Renal cortical epithelial cell (primary cell): ENCODE measurements around the gene SMIM5. TPM values are rescaled to one million over a fixed set of nuclear protein-coding genes. Genes with fewer than 3 reads are reported as not detected.
A peak's percentile ranks its signal among the peaks of the same experiment; 100 is the strongest.
"Not testable (repeated sequence)": the region's sequence is repeated elsewhere in the genome, so short reads cannot be mapped to it uniquely, and the experiment has no call there.

Experiments used
- DNase-seq: peaks from one replicate; pipeline ENCODE4 v3.0.0-alpha.2; 2011; ENCODE audit warnings: low read depth
- total RNA-seq: library from RNA; depleted of rRNA; stranded (reverse); fragments of >200 nt; gene quantifications from 2 replicates; pipeline ENCODE4 v1.2.3, GENCODE V29; 2014

Gene SMIM5
- total RNA-seq, 1 donor from 2014 or later: 0.20 TPM

DNA sequence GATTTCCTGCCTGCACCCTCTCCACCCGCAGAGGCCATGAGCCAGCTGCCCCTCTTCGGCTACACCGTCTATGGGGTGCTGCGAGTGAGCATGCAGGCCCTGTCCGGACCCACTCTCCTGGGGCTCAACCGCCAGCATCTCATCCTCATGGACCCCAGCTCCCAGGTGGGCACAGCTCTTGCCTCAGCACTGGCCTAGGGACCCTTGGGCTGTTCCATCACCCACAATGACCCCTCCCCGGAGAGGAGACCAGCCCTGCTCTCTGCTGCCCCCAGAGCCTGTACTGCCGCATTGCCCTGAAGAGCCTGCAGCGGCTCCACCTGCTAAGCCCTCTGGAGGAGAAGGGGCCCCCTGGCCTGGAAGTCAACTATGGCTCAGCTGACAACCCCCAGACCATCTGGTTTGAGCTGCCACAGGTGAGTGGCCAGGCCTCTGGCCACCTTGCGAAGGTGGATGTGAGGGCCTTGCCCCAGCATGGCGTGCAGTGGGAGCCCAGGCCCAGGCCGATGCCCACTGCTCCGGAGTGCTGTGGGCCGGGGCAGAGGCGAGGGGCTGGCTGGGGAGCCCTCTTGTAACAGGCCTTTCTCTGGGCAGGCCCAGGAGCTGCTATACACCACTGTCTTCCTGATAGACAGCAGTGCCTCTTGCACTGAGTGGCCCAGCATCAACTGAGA, 7.3 kb upstream of the SMIM5 start:
- no peak for DNase-seq

DNA sequence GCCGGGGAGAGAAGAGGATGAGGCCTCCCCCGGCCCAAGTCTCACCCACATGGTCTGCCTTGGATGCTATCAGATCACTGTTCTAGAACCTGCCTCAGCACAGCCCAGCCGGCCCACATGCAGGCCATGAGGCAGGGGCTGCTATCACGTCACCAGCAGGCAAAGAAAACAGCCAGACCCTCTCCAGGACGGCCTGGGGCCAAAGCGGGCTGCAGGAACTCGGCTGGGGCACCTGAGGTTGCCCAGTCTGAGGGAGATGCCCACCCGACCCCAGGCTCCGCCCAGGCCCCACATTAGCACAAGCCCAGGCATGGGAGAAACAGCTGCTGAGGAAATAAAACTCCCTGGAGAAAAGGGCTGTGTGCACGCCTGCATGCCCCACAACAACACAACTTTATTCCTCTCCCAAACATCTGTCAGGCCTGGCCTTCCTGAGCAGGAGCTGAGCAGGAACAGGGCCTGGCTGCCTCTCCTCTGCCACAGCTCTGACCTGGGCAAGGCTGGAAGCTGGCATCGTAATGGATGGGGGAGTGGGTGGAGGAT, 6.7 kb upstream of the SMIM5 start:
- no peak for DNase-seq

DNA sequence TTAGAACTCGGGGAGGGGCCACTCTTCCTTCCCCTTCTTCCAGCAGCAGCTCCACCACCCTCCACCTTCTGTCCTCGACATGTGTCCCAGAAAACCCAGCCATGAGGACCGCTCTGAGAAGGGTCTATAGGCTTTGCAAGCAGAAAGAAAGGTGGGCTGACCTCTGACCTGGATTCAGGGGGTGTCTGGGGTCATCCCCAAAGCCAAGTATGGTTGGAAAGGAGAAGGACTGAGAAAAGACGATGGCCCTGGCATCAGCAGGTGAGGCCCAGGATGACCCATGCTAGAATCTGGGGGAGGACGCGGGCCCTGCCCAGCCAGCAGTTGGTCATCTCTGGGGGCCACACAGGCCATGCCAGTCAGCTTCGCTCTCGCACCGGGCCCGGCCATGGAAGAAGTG, 6.1 kb upstream of the SMIM5 start:
- no peak for DNase-seq

DNA sequence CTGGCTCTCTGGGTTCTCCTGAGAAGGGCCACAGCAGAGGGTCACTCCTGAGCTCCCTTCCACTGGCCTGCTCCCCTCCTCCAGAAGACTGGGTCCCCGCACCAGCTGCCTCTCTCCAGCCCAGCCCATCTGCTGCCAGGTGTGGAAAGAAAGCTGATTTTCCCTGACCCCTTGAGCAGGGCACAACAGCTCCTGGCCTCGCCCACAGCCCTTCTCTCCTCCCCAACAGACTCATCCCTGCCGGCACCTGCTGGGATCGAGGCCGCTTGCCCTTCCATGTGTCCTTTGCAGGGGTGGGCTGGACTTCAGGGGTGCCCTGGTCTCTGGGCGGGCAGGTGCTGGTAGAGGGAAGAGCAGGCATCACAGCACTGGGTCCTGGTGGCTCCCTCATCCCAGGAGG, 4.8 kb upstream of the SMIM5 start:
- no peak for DNase-seq

DNA sequence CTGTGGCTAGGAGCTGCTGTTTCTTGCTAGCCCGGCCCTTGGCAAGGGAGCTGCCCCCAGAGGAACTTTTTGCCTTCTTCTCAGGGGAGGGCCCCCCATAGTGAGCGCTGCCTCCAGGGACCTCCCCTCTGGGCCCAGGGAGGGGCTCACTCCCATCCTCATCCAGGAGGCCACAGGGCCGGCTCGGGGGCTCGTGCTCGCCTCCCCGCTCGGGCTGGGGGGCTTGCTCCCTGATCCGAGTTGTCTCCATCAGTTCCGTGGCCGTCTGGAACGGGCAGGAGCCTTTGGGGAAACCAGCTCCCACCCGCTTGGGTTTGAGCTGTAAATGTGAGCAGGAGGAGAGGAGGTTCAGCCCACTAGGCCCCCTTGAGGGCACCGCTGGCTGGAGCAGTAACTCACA, 4.1 kb upstream of the SMIM5 start:
- no peak for DNase-seq

DNA sequence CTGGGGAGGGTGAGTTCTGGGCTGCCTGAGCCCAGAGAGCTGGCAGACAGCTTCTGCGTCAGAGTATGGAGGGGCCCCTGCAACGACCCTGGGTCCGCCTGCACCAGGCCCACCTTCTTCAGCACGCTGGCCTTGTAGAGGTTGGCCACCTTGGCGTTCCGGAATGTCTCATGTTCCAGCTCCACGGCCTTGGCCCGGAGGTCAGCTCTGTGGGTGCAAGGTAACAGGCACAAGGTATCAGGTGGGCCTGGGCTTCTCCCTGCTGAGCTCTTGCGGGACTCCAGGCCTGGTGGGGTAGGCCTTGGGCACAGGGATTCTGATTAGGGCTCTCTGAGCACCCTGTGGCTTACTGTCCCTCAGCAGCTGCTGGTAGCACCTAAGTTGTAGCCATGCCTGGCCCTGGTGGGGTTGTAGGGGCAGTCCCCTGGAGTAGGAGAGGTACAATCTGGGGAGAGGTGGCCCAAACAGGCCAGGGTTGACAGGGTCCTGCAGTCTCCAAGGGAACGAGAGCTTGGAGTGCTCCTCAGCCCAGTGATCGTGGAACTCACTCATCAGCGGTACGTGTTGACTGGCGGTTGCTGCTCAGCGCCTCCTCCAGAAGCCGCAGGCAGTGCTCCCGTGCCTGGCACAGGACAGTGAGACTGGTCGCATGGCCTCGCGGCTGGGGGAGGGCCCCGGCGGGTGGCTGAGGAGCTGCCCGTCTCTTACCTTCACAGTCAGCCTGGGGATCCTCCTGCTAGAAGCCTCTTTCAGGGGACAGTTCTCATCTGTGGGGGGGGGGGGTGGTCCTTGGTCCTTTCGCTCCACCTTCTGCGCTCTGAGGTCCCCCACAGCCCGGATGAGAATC, 2.9 kb upstream of the SMIM5 start:
- no peak for DNase-seq

DNA sequence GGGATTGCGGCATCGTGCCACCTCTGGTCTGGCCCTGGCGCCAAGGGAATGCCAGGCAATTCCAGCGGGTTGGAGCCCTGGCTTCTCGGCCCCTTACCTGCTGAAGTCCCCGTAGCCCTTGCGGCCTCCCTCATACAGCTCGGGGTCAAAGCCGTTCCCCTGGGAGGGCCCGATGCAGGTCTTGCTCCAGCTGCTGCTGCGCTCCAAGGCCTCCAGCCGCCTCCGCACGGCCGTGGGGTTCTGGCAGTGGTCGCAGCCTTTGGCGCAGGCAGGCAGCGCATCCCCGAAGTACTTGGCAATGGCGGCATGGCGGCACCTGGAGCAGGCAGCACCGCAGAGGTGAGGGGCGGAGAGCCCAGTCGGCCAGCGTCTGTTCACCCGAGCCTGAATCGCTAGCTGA, 1.9 kb upstream of the SMIM5 start:
- no peak for DNase-seq

DNA sequence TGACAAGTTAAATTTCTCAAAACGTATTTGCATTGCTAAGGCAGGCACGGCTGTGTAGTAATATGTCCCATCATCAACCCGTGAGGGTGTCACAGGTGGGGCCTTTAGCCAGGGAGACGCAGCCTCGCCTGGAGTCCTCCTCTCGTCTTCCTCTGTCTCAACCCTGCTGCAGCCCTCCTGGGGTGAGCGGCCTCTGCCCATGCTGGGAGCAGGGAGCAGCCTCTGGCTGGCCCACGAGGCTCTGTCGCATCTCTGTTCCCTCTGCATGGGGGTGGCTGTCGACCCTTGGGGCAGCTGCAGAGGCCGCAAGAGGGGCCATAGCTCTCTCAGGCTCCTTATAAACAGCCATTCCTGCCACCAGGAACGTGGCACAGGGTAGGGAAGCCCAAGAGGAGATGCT, 806 bp upstream of the SMIM5 start:
- no peak for DNase-seq

DNA sequence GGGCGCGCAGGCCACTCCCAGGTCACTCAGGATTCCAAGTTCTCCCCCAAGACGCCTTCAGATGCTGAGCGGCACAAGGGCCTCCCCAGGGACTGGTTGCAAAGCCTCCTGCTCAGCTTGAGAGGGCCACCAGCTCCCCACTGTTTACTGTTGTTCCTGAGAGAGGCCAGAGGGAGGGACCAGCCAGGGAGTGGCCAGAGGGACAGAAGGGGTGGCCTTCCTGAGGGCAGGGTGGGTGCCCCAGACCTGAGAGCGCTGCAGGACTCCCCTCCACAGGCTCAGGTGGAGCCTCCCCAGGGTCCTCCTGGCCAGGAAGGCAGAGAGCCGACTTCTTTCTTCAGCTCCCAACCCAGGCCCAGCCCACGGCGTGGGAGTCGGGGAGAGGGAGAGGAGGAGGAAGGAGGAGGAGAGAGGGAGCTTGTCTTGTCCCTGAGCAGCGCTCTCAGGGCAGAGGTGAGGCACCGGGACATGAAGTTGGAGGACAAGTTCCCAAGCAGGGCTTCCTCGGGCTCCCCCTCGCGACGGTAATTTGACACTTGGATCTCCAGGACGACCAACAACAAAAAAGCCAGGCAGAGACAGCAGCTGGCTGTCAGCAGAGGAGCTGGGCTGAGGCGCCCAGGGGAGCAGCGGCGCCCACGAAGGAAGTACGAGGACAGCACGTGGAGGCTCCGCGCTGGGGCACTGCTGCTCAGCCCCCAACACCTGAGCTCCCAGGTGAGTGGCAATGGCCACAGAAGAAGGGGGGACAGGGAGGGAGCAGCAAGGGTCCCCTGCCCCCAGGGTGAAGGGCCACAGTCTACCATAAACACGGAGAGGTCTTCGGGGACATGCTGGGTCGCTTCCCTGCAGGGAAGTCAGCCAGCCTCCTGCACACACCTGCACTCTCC, 497 bp downstream of the SMIM5 start:
- peak; percentile 85 for DNase-seq

DNA sequence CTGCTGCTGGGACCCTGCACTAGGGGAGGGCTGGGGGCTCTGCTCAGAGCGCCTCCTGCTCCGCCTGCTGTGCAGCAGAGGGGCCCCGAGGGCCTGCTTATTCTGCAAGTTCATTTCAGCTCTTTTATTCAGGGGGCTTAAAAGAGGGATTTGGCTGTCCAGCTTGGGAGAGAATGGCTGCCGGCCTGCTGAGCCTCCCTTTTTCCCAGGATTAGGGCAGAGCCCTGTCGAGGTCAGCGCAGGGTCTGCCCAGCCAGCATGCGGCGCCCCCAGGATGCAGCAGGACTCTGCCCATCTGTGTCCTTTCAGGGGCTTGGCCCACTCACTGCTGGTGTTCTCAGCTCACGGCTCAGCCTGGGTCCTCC, 1.1 kb downstream of the SMIM5 start:
- DNase-seq: no peak

DNA sequence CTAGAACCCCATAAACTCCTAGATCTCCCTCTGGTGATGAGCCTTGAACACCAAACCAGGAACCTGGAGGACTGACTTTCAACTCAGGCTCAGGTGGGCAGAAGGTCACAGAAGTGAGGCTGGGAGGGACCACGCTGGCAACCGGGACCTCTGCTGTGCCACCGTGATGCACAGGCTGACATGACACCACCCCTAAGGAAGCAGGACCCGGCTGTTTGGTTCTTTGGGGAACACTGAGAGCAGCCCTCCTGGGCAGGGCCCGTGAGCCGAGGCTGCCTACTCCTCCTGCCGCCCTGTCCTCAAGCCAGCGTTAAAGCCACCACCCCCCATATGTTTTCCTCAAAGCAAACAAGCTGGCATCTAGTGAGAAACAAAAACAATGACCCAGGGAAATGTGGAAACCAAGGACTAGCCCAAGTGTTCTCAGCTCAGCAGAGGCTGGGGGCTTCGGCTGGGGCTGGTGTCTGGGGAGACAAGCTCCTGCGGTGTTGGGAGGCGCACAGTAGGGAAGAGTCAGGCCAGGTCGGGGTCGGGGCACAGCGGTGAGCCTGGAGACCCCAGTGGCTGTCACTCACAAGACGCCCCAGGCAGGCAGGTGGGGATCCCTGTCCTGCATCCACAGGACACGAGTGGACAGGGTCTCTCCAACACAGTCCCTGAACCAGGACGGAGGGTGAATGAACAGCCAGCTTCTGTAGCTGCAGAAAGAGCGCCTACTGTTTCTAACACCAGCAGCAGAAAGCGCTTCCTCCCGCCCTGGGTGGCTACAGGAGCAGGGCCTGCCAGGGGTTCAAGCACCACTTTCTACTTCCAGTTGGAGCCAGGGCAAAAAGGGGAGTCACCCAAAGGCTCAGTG, 1.7 kb downstream of the SMIM5 start:
- no peak for DNase-seq

DNA sequence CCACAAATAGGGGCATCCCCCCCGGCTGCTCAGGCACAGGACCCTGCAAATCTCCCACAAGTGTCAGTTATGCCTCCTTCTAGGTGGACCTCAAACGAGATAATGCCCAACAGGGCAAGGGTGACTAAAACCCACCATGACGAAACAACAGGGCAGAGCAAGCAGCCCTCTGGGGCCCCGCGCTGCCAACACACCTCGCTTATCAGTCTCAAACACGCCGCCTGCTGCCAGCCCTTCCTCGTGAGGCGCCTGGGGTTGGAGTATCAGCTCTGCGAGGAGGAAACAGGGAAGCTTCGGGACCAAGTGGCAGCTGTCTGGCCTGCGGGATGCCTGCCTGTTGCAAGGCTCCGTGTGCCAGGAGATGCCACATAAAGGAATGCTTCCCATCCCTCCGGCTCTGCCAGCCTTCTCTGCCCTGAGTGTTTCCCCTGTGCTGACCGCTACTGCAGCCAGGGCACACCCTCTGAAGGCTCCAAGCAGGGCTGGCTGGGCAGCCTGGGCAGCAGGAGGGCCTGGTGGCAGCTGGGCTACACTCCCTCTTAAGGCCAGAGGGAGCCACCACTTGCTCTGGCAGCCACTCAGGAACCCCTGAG, 2.5 kb downstream of the SMIM5 start:
- DNase-seq: no peak

DNA sequence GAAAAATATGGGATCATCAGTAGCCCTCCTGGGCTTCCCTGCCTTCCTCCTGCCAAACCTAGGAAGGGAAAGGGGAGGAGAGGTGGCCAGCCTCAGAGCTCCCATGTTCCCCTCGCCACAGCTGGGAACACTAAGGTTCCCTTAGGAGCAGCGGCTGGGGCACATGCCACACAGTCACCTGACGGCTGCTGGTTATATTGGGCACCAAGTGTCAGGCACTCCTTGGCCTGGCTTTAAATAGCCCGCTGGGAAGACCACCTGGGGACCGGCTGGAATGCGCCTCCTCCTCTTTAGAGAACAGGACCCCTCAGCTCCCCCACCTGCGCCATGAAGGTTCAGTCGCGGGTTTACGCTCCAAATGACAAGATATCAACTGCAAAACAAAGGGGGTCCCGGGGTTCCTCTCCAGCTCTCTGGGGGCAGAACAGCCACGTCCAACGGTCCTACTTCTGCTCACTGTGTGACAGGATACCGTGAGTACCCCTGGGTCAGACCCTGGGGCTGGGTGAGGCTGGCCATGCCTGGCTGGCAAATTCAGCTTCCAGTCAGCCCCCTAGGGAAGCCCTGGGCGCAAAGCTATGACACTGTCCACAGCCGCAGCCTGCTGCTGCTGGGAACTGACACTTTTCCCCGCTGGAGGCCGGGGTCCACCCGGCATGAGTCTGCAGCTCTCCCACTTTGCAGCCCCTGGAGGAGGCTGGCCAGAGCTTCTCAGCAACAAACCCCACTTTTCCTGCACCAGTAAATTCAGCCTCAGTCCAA, 3.3 kb downstream of the SMIM5 start:
- DNase-seq: no peak

DNA sequence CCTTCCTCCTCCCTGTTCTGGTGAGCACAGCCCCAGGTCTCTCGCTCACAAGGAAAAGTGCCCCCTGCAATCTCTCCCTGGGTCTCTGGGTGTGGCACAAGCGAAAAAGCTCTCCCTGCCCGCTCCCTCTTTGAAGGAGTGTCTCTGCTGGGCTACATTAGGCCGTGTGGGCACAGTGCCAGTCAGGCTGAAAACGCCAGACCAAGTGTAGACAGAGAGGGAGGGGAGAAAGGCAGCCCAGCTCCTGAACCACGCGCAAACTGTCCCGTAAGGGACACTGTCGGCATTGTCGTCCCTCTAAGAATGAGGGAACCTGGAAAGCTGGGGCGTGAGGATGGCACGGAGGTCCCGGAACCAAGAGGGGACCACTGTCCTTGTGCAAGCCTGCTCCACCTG, 3.9 kb downstream of the SMIM5 start:
- no peak for DNase-seq

DNA sequence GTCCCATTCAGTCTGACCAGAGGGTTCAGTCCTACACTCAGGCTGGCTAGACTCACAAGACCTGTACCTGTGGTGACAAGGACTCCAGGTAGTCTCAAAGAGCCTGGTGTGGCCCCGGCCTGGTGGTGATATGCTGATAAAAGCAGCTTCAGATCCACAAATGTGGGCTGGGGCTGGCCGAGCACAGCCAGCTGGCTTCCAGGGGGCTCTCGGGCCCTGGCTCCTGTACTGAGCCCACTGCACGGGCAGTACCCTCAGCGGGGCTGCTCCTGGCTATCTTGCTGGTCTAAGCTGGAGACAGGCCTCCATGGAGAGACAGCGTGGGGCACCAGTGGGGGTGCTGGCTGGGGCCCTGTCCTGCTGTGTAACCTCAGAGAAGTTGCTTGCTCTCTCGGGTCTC, 4.3 kb downstream of the SMIM5 start:
- no peak for DNase-seq

DNA sequence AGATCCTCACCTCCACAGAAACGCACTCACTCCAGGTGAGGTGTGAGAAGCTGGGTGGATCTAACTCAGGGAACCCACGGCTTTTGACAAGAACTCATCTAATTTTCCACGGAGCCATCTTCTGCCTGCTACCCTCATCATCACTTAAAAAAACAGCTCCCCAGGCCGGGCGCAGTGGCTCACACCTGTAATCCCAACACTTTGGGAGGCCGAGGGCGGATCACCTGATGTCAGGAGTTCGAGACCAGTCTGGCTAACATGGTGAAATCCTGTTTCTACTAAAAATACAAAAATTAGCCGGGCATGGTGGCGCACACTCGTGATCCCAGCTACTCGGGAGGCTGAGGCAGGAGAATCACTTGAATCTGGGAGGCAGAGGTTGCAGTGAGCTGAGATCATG, 4.8 kb downstream of the SMIM5 start:
- not testable (repeated sequence) for DNase-seq

DNA sequence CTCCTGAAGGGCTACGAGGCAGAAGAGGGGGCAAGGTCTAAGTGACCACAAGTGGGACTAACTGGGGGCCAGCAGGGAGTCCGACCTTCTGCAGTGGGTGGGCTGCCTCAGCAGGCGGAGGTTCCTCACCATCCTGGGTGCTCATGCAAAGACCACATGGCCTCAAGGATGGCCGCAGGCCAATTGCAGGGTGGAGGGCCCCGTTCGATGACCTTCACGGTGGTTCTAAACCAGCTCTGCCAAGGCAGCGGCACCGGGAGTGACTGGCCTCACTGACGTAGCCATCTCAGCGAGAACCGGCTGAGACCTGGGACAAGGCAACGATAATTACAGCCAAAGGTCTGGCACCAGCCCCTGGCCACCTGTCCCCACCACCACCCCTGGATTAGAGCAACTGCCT, 5.7 kb downstream of the SMIM5 start:
- no peak for DNase-seq

DNA sequence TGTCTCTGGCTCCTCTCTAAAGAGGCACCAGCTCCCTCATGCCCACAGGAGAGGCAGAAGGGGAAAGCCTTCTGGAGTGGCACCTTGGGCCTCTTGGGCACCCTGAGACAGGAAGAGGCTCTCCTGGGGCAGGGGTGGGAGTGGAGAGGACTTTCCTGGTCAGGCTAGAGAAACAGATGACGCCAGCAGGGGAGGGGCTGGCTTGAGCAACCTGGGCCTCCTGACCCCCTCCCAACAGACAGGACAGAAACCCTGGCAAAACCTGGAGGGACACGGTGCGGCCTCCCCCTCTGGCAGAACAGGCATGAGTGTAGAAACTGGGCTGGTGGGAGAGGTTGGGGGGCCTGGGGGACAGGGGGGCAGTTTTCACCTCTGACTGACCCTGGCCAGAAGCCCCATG, 6.1 kb downstream of the SMIM5 start:
- DNase-seq: no peak

DNA sequence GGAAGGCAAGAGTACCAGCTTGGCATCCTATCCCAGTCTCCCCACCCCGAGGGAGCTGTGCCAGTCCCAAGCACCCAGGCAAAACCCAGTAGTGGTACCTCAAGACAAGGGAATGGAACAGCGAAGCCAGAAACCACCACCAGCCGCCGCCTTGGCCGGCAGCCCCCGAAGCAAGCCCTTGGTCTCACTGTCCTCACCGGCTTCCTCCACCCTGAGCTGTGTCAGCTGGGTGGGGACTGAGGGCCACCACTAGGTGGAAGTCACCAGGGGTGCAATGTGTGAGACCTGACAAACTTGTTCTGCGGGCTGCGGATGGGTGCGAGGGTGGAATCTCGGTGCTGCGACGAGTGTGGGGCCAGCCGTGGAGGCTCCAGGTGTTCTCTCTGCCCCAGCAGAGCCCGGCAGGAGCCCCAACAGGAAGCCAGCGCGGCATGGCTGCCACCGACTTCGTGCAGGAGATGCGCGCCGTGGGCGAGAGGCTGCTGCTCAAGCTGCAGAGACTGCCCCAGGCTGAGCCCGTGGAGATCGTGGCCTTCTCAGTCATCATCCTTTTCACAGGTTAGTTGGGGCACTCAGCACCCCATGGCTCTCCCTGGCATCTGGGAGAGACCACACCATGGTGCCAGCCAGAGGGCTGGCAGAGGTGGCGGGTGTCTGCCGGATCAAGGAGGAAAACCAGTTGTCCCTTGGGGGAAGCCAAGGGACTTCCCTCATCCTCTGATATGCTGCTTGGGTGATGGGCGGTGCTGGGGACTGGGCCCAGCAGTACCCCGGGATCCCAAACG, 6.7 kb downstream of the SMIM5 start:
- DNase-seq: no peak
